Islet precursor cell (in vitro differentiated cells): ENCODE results near the gene RAD9A.
"Not testable (repeated sequence)": the region's sequence is repeated elsewhere in the genome, so short reads cannot be mapped to it uniquely, and the experiment has no call there.

Experiments used
- DNase-seq: peaks from one replicate; pipeline ENCODE4 v3.0.0-alpha.2; 2018

The RAD9A gene

DNA sequence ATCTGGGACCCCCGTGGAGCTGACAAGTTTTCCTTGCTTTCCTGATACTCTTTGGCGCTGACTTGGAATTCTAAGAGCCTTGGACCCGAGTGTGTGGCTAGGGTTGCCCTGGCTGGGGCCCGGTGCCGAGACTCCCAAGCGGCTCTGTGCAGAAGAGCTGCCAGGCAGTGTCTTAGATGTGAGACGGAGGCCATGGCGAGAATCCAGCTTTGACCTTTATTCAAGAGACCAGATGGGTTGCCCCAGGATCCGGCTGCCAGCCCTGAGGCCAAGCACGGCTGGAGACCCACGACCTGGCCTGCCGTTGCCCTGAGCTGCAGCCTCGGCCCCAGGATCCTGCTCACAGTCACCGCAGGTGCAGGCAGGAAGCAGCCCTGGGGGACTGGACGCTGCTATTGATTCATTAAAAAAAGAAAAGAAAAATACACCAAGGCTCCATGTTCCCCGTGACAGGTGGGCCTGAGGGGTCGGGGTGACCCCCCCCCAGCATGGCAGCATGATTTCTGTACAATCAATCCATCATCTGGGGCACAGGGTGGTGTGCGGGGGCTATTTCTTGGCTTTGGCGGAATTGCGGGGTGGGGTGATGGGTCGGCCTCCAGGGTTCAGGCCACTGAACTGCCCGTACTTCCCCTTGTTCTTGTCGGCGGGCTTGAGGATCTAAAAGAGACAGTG, 6.3 kb downstream of the RAD9A start:
- DNase-seq = no peak

DNA sequence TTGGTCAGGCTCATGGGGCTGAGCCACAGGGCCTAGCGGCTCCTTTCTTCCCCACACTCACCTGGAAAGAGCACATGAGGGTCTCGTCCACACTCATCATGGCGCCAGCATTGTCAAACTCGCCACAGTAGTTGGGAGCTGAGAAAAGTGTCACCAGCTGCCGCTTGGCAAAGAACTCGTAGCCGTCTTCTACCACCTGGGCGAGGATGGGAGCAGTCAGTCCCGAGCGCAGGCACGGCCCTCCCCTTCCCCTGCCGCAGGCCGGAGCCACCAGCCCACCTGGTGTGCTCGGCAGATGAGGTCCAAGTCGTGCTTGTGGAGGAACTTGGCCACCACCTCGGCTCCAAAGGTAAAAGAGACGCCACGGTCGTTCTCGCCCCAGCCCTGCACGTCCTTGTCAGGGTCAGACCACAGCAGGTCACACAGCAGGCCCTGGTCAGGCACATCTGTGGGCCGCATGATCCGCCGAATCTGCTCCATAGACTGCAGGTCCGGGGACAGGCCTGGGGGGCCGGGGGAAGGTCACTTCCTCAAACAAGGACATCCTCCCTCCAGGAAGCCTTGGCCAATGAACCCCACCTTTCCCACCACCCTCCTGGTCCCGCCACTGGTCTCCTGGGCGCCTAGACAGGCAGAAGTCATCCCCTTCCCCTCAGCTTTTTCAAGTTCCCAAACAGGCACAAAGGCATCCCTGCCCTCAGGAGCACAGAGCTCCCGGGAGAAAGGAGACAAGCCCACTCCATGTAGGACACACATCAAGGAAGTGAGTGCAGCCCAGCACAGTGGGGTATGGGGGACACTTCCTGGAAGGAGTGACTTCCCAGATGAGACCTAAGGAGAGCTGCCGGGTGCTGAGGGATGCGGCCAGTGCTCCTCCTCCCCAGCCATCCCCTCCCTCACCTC, 7.1 kb downstream of the RAD9A start:
- DNase-seq = no peak

DNA sequence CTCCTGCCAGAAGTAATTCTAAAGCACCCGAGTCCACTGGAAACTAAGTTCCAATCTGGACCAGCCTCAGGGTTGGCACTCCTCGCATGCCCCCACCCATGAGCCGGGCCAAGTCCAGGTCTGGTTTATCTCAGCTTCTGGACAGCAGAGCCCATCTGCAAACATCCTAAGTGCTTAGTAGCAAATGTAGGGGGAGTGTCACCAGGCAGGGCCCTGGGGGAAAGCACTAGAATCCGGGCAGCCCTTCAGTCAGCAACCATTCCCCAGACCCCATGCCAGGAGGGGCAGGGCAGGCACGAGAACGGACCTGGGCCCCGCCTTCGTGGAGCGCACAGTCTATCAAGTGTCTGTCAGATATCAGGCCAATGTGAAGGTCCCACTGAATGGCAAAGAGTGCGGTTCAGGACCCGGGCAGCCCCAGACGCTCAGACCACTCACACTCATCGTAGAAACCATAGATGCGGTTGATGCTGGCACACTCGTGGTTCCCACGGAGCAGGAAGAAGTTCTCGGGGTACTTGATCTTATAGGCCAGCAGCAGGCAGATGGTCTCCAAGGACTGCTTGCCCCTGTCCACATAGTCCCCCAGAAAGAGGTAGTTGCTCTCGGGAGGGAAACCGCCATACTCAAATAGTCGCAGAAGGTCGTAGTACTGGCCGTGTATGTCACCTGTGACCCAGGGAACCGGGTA, 8.6 kb downstream of the RAD9A start:
- no peak for DNase-seq

DNA sequence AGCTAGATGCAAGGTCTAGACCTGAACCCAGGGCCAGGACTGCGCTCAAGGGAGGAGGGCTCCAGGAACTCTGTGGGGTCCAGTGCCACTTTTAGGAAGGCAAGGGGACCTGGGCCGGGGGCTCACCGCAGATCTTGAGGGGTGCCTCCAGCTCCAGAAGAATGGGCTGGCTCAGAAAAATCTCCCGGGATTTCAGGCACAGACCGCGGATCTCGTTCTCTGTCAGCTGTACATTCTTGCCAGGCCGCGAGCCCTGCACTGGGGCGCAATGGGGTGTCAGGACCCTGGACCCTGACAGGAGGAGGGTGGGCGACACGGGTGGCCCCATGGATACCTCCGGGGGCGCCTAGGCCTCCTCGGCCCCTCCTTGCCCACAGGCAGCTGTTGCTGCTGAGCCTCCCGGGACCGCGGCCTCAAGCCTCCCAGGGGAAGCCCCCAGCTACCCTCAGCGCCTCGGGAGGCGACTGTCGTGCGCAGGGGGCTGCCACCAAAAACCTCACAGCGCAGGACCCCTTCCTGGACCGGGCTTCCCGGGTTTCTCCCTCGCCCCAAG, 9.2 kb downstream of the RAD9A start:
- DNase-seq = no peak

DNA sequence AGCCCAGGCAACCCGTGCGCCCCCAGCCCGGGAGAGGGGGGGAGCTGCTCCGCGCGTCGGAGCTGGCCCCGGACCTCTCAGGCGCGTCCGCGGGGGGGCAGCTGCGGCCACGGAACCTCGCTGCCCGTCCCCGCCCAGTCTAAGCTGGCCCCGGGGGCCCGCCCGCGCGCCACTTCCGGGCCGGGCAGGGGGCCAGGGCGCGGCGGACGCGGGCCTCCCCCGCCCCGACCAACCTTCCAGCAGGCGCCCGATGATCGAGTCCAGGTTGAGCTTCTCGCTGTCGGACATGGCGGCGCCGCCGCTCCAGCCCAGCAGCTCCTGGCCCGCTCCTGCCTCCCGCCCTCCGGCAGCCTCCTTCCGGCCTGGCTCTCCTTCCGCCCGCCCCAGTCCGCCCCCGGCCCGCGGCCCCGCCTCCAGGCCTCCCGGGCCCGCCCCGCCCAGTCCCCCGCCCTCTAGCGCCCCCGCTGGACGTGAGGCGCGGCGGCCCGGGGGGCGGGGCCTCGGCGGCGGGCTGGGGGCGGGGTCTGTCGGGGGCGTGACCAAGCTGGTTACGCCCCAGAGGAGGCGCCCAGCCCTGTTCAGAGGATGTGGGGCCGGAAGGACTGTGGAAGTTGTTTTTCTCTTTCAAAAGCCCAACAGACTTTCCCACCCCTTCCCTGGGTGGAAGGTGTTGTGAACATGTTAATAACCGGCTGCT, 9.9 kb downstream of the RAD9A start, which contains the start of gene PPP1CA:
Gene PPP1CA, minus strand, starts transcription at position 364 of the 697 bp plus-strand sequence. Its CDS starts 76 bp downstream, at position 288.
- DNase-seq = peak; percentile 94

DNA sequence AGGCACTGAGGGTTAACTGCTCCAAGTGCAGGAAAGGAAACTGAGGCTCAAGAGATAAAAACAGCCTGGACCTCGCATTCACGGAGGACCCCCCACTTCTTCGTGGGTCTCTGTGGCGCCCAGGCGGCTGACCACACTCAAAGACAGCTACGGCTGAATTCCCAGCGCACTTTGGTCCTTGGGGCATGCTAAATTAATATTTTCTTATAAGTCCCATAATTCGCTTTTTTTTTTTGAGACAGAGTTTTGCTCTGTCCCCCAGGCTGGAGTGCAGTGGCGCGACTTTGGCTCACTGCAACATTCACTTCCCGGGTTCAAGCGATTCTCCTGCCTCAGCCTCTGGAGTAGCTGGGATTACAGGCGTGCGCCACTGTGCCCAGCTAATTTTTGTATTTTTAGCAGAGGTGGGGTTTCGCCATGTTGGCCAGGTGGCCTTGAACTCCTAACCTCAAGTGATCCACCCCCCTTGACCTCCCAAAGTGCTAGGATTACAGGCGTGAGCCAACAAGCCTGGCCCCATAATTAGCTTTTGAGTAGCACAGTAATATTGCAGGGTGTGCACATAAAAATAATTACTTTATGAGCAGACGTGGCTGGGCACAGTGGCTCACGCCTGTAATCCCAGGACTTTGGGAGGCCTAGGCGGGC, 10.5 kb downstream of the RAD9A start:
- not testable (repeated sequence) for DNase-seq

DNA sequence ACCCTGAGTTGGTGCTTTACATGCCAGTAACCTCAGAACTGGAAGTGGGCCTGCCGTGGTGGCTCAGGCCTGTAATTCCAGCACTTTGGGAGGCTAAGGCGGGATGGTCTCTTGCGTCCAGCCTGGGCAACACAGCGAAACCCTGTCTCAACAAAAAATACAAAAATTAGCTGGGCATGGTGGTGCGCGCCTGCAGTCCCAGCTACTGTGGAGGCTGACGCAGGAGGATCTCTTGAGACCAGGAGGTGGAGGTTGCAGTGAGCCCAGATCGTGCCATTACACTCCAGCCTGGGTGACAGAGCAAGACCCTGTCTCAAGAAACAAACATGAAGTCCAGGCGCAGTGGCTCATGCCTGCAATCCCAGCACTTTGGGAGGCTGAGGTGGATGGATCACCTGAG, 11.3 kb downstream of the RAD9A start:
- DNase-seq = not testable (repeated sequence)

DNA sequence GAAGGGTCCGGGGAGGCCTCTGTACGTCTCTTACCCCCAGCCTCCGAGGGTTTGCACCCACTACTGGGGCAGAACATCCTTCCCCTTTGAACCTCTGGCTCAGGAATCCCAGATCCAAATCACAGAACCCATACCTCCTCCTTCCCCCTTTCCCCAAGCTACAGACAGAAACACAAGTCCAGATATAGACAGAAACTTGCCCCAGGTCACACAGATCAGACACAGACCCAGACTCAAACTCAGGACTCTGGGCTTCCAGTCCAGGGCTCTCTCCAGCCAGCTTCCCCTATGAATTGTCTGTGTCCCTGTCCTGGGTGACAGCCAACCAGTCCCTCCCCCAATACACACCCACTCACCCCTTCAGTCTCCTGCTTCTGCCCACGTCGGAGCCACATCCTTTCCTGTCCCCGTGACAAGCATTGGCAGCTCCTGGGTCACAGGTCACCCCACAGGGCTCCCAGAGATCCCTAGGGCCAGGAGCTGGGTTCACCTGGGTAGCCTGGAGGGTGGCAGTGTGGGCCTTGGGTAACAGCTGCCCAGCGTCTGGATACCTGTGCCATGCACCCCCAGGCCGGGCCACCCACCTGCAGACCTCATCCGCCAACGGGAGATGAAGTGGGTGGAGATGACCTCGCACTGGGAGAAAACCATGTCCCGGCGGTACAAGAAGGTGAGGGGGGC, 12.9 kb downstream of the RAD9A start:
- no peak for DNase-seq

DNA sequence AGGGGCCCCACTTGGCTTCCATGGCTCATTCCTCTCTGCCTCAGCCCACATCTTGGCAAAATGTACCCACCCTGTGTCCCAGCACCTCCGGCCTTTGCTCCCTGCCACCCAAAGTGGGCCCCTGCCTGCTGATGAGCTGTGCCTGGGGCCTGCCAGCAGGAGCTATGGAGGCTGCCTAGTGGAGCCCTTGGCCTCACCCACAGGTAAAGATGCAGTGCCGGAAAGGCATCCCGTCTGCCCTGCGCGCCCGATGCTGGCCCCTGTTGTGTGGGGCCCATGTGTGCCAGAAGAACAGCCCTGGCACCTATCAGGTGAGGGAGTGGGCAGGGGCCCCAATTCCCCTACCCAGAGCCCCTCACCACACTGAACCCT, 13.4 kb downstream of the RAD9A start:
- DNase-seq = no peak

DNA sequence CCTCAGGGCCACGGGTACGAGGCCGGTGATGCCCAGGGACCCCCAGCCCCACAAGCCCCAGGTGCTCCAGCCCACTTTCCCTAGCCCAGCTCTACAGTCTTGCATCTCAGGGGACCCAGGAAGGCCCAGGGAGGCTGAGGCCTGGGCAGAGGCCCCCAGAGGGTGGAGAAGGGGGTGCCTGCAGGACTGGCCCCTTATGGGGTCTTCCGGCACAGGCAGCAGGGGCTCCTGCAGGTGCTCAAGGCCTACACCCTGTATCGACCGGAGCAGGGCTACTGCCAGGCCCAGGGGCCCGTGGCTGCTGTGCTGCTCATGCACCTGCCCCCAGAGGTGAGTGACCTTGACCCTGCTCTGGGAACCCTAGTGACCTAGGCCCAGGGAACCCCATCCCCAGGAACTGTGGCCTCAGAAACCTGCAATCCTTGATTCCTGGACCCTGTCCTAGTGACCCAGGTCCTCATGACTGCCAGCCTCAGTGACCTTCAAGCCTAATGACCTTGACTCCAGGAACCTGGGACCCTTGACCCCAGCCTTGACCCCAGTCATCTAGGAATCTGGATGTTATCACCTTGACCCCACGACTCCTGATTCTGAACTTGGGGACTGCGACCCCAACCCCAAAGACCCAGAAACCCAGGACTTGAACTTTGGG, 14.0 kb downstream of the RAD9A start:
- no peak for DNase-seq

DNA sequence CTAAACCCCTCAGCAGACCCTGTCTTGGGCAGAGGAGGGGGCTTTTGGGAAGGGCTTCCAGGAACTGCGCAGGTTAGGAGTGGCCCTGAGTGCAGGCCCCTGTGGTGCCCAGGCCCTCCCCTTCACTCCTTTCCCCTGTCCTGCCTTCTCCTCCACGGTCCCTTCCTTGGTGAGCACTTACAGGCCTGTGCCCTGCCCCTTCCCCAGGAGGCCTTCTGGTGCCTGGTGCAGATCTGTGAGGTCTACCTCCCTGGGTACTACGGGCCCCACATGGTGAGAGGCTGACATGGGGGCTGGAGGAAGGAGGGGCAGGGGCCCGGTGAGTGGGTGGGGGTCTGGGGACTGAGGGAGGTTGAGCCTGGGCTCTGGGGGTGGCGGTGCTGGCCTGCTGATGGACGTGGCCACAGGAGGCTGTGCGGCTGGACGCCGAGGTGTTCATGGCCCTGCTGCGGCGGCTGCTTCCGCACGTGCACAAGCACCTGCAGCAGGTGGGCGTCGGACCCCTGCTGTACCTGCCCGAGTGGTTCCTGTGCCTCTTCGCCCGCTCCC, 14.7 kb downstream of the RAD9A start:
- DNase-seq = no peak

DNA sequence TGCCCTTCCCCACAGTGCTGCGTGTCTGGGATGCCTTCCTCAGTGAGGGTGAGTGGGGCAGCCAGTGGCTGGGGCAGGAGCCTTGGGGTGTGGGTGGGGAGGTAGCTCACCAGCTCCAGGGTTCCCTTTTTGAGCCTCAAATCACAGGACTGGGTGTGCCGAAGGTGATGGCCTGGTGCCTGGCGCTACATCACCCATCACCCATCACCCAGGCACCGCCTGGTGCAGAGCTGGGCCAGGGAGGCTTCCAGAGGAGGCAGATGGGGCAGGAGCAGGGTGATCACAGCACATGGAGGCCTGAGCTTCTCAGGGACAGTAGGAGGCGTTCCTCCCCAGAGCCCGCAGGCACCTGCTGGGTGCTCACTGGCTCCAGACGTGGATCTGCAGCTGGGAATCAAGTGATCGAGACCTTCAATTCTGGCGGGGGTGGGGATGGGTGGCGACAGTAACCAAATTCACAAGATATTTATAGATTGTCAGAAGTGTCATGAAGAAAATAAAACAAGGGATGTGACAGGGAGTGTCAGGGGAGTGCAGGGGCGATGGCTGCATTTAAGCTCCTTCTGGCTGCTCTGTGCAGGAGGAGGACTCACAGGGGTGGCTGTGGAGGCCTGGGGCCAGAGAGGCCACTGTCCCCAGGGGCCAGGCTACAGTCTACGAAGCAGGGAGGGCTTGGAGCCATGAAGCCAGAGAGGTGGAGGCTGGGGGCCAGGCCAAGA, 15.3 kb downstream of the RAD9A start:
- no peak for DNase-seq

DNA sequence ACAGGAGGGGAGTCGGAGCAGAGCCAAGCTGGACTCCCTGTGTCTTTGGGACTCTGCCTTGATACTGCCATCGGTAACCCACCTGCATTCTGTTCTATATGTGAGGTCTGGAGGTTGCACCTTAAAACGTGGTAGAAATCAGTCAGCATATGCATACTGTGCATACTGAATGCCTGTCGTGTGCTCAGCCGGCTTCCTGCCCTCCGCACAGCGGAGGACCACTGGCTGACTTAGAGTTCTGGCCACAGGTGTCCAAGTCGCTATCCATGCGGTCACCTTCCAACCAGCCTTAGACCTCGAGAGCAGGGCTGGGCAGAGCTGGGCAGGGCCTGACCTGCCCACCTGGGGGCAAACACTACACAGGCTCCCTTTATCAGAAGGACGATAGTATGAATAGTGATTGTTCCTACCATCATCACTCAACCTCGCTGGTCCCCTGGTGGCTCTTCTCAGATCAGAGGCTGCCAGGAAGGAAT, 15.9 kb downstream of the RAD9A start:
- no peak for DNase-seq

DNA sequence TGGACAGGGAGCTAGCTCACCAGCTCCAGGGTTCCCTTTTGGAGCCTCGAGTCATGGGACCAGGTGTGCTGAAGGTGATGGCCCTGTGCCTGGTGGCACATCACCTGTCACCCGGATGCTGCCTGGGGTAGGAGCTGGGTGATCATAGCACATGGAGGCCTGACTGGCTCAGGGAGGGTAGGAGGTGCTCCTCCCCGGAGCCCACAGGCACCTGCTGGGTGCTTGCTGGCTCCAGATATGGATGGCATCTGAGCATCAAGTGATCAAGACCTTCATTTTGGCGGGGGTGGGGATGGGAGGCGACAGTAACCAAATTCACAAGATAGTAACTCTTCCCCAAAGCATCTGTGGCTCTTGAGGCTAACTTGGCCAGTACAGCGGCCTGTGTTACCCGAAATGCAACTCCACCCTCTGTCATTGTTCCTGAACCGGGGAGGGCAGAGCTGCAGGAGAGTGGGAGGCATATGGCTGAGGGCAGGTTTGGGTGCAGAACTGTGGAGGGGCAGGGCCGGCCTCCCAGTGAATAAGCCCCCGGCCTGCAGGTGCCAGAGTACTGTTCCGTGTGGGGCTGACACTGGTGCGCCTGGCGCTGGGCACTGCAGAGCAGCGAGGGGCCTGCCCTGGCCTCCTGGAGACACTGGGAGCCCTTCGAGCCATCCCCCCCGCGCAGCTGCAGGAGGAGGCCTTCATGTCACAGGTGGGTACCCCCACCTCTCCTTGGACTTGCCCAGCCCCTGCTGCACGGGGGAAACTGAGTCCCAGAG, 16.8 kb downstream of the RAD9A start:
- no peak for DNase-seq

DNA sequence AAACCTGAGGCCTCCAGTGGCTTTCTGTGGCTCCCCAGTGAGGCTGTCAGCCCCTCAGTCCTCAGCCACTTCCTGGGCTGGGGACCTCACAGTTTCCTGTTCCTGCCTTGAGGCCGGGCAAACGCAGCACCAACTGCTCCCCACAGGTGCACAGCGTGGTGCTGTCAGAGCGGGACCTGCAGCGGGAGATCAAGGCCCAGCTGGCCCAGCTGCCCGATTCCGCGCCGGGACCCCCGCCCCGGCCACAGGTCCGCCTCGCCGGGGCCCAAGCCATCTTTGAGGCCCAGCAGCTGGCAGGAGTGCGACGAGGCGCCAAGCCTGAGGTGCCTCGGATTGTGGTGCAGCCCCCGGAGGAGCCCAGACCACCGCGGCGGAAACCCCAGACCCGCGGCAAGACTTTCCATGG, 17.5 kb downstream of the RAD9A start:
- no peak for DNase-seq

DNA sequence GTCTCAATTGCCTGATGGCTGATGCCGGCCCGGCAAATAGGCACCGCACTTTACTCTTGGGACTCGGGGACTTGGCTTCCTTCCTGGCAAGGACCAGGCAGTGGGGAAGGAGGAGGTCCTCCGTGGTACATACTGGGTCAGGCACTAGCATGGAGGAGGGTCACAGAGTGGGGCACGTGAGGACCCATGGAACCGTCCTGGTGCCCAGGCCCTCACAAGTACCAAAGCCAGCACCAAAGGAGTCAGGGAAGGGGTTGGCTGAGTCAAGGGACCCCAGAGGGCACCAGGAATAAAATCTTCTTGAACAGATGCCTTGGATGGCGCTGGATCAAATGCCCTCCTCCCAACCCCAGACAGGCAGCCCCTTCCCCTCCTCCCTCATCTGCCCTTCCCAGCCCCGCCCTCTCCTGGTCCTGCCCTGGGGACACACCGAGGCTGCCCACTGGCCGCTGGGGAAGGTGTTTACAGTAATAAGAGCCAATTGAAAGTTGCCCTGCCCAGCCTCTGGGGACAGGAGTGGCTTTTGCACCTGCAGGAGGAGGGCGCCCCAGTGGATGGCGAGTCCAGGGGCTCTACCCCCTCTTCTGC, 18.1 kb downstream of the RAD9A start:
- DNase-seq = peak; percentile 75

DNA sequence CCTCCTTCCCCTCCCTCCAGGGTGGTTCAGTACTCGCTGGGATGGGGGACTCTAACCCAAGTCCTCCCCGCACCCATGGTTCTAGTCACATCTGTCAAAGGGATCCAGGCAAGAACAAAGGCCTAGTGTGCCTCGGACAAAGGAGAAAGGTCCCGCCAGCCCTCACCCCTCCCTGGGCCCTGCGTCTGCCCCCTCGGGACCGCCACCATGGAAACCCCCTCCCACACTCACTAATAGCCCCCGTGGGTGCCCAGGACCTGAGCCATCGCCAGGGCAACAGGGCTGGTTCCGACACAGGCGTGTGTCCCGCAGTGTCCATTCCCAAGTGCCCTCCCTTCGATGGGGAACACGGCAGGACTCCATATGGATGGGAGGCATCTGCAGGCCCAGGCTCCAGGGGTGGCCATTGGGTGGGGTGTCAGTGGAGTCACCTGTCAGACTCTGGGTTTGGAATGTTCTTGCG, 18.6 kb downstream of the RAD9A start:
- DNase-seq = no peak

DNA sequence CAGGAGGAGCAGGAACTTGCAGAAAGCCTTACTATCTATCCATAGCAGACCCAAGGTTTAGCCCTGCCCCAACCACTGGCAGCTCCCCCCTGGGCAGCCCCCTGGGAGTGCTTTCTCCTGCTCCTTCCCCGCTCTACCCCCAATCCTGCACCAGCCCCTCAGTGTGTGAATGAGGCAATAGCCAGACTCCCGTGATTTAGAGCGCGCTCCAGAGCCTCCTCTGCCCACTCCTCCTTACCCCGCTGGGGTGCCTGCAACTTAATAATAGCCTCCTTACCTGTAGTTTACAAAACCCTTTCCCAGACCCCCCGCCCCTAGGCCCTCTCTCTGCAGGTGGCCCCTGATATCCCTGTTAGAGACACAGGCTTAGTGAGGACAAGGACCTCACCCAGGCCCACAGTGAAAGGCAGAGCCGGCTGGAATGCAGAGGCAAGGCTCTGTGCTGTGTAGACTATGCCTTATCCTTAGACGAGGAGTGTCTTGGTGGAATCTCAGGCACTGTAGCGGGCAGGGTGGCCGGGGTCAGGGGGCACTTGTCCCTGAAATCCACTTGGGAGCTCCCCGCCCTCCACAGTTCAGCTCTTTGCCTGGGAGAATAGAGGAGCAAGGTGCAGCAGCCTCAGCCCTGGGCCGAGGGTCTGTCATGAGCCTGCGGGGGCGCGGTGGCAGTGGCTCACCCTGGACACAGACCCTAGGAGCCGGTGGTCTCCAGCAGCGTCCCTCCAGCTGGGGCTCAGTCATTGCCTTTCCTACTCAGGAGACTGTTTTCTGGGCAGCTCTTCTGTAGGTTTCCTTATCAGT, 19.4 kb downstream of the RAD9A start:
- no peak for DNase-seq
